GM21367 (cell line): ENCODE results near the gene CAMK2N1.

Source experiments
- ATAC-seq: cut with Tn5 transposase; IDR thresholded peaks from one replicate; pipeline ENCODE4 v1.9.1; 2021; ENCODE audit not compliant: unreplicated experiment

CAMK2N1 gene

GRCh38 chr1:20479840-20480239 is 6.2 kb downstream of the CAMK2N1 start:
- no peak for ATAC-seq

- ATAC-seq = no peak
Measured at GRCh38 chr1:20478057-20478635, 7.9 kb downstream of the CAMK2N1 start.

- ATAC-seq = no peak
Measured at GRCh38 chr1:20477348-20478056, 8.5 kb downstream of the CAMK2N1 start.

- no peak for ATAC-seq
Measured at GRCh38 chr1:20476265-20477038, 9.6 kb downstream of the CAMK2N1 start.

GRCh38 chr1:20474996-20475395 is 11.0 kb downstream of the CAMK2N1 start:
- ATAC-seq = no peak

- ATAC-seq = no peak
Measured at GRCh38 chr1:20474333-20474975, 11.6 kb downstream of the CAMK2N1 start.

GRCh38 chr1:20473894-20474293 is 12.1 kb downstream of the CAMK2N1 start:
- no peak for ATAC-seq

- ATAC-seq = no peak
Measured at GRCh38 chr1:20472860-20473711, 12.9 kb downstream of the CAMK2N1 start.

GRCh38 chr1:20472121-20472520 is 13.9 kb downstream of the CAMK2N1 start:
- ATAC-seq = no peak

GRCh38 chr1:20470194-20470593 is 15.8 kb downstream of the CAMK2N1 start:
- ATAC-seq = no peak

GRCh38 chr1:20469406-20470076 is 16.5 kb downstream of the CAMK2N1 start:
- no peak for ATAC-seq

- no peak for ATAC-seq
Measured at GRCh38 chr1:20466273-20466672, 19.7 kb downstream of the CAMK2N1 start.

GRCh38 chr1:20465187-20465586 is 20.8 kb downstream of the CAMK2N1 start:
- ATAC-seq = no peak

GRCh38 chr1:20463502-20463901 is 22.5 kb downstream of the CAMK2N1 start:
- ATAC-seq = no peak

- no peak for ATAC-seq
Measured at GRCh38 chr1:20462397-20462796, 23.6 kb downstream of the CAMK2N1 start.

GRCh38 chr1:20458717-20459116 is 27.3 kb downstream of the CAMK2N1 start:
- no peak for ATAC-seq

- ATAC-seq = no peak
Measured at GRCh38 chr1:20454004-20454403, 32.0 kb downstream of the CAMK2N1 start.

GRCh38 chr1:20449735-20450311 is 36.2 kb downstream of the CAMK2N1 start:
- no peak for ATAC-seq

- no peak for ATAC-seq
Measured at GRCh38 chr1:20448671-20449071, 37.3 kb downstream of the CAMK2N1 start.

GRCh38 chr1:20447794-20448193 is 38.2 kb downstream of the CAMK2N1 start:
- no peak for ATAC-seq
